Fibroblast of peridontal ligament (primary cell): Measurements from ENCODE around the gene AMOTL1.

ENCODE experiments used
- DNase-seq: peaks from one replicate; pipeline ENCODE4 v3.0.0-alpha.2; 2010; ENCODE audit errors: extremely low read depth

AMOTL1 gene

GRCh38 chr11:94794287-94795168 is 26.4 kb downstream of the AMOTL1 start:
- peak; percentile 94 for DNase-seq

- peak; percentile 46 for DNase-seq
Observed at GRCh38 chr11:94795476-94796189, 27.5 kb downstream of the AMOTL1 start.

- DNase-seq = no peak
Observed at GRCh38 chr11:94796190-94796580, 28.0 kb downstream of the AMOTL1 start.

- peak; percentile 18 for DNase-seq
Observed at GRCh38 chr11:94796863-94797262, 28.7 kb downstream of the AMOTL1 start.

GRCh38 chr11:94799726-94800125 is 31.6 kb downstream of the AMOTL1 start:
- DNase-seq = no peak

GRCh38 chr11:94800414-94800813 is 32.3 kb downstream of the AMOTL1 start:
- DNase-seq = peak; percentile 90

GRCh38 chr11:94801866-94802460 is 33.8 kb downstream of the AMOTL1 start:
- peak; percentile 52 for DNase-seq

GRCh38 chr11:94802501-94802900 is 34.3 kb downstream of the AMOTL1 start:
- peak; percentile 41 for DNase-seq

- DNase-seq = peak; percentile 61
Observed at GRCh38 chr11:94803491-94803890, 35.3 kb downstream of the AMOTL1 start.

- no peak for DNase-seq
Observed at GRCh38 chr11:94804874-94805273, 36.7 kb downstream of the AMOTL1 start.

- DNase-seq = peak; percentile 45
Observed at GRCh38 chr11:94806014-94806413, 37.9 kb downstream of the AMOTL1 start.

GRCh38 chr11:94806419-94806818 is 38.3 kb downstream of the AMOTL1 start:
- DNase-seq = peak; percentile 56

GRCh38 chr11:94809251-94809650 is 41.1 kb downstream of the AMOTL1 start:
- DNase-seq = no peak

- peak; percentile 44 for DNase-seq
Observed at GRCh38 chr11:94812724-94813720, 44.9 kb downstream of the AMOTL1 start.

- no peak for DNase-seq
Observed at GRCh38 chr11:94814272-94814976, 46.3 kb downstream of the AMOTL1 start.

GRCh38 chr11:94815705-94816344 is 47.7 kb downstream of the AMOTL1 start:
- no peak for DNase-seq

- no peak for DNase-seq
Observed at GRCh38 chr11:94820480-94820879, 52.3 kb downstream of the AMOTL1 start.

GRCh38 chr11:94821439-94821838 is 53.3 kb downstream of the AMOTL1 start:
- DNase-seq = no peak

GRCh38 chr11:94822080-94822479 is 53.9 kb downstream of the AMOTL1 start:
- DNase-seq = no peak

- DNase-seq = no peak
Observed at GRCh38 chr11:94823102-94823732, 55.1 kb downstream of the AMOTL1 start.
